Lower lobe of right lung (tissue), 2 donors: ENCODE measurements around the gene SCD5. TPM values are rescaled to one million over a fixed set of nuclear protein-coding genes. Genes with fewer than 3 reads are reported as not detected.

ENCODE experiments used
- ATAC-seq, 2 donors: fragments of 200-7000 bp; cut with Tn5 transposase; one replicate each; pipeline ENCODE4 v1.9.1; 2020 to 2022; ENCODE audit warnings: mild to moderate bottlenecking in 2 of 2, moderate library complexity in 2 of 2
- DNase-seq: peaks from one replicate; pipeline ENCODE4 v3.0.0-alpha.2; 2020
- H3K27ac ChIP-seq: fragments of 200-600 bp; one replicate; pipeline ENCODE4 v1.8.0; 2022
- H3K27me3 ChIP-seq: fragments of 200-600 bp; one replicate; pipeline ENCODE4 v1.8.0; 2022; ENCODE audit warnings: low read depth
- H3K36me3 ChIP-seq: fragments of 200-600 bp; one replicate; pipeline ENCODE4 v1.8.0; 2022; ENCODE audit warnings: mild to moderate bottlenecking
- H3K4me1 ChIP-seq: fragments of 200-600 bp; one replicate; pipeline ENCODE4 v1.8.0; 2022
- H3K4me3 ChIP-seq: fragments of 200-600 bp; one replicate; pipeline ENCODE4 v1.8.0; 2022; ENCODE audit warnings: mild to moderate bottlenecking
- H3K9me3 ChIP-seq: fragments of 200-600 bp; one replicate; pipeline ENCODE4 v1.8.0; 2022
- intact Hi-C: fragments of 100-400 bp; cut with DNase I; formaldehyde crosslinking; loops from one replicate; pipeline ENCODE4 v1.11.0; 2022
- total RNA-seq: library from RNA; stranded (reverse); fragmentation: NEBNext Ultra II Directional; extraction: Animal tissue kit (Norgen Biotek cat#: 25700); gene quantifications from one replicate; pipeline ENCODE4 v1.2.1, GENCODE V29; 2021
- TF ChIP-seq, protein P1 (sequence below): fragments of 200-600 bp; IDR thresholded peaks from one replicate; pipeline ENCODE4 v1.8.0; 2022; ENCODE audit warnings: antibody characterized with exemption, mild to moderate bottlenecking
- donor health status: DM: no; HTN: yes; CAD: no; lungs with severe emphysema.

Gene SCD5
- total RNA-seq, 1 donor from 2014 or later = 17.7 TPM

- Histone ChIP-seq H3K27me3 (no peaks in the 10 kb centered on the region), H3K9me3 (no peaks in the 10 kb centered on the region), H3K27ac (no peak overlapping the region), H3K4me3 (no peak overlapping the region), H3K4me1 (no peaks in the 10 kb centered on the region), H3K36me3 (no peaks in the 10 kb centered on the region)
- intact Hi-C loops = no loop called here
- ATAC-seq = no peak
- no peak for DNase-seq
- TF ChIP-seq, protein P1, sequence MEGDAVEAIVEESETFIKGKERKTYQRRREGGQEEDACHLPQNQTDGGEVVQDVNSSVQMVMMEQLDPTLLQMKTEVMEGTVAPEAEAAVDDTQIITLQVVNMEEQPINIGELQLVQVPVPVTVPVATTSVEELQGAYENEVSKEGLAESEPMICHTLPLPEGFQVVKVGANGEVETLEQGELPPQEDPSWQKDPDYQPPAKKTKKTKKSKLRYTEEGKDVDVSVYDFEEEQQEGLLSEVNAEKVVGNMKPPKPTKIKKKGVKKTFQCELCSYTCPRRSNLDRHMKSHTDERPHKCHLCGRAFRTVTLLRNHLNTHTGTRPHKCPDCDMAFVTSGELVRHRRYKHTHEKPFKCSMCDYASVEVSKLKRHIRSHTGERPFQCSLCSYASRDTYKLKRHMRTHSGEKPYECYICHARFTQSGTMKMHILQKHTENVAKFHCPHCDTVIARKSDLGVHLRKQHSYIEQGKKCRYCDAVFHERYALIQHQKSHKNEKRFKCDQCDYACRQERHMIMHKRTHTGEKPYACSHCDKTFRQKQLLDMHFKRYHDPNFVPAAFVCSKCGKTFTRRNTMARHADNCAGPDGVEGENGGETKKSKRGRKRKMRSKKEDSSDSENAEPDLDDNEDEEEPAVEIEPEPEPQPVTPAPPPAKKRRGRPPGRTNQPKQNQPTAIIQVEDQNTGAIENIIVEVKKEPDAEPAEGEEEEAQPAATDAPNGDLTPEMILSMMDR = no peak
These were observed 209.8 kb downstream of the SCD5 start for GRCh38 chr4:82588771-82589270.

- TF ChIP-seq, protein P1 = no peak
- intact Hi-C loops = no loop called here
These were observed 210.6 kb downstream of the SCD5 start for GRCh38 chr4:82587826-82588540.

GRCh38 chr4:82585690-82586435 lies 212.7 kb downstream of the SCD5 start:
- Histone ChIP-seq H3K27me3 (no peaks in the 10 kb centered on the region), H3K27ac (no peak overlapping the region), H3K9me3 (no peaks in the 10 kb centered on the region), H3K36me3 (no peaks in the 10 kb centered on the region), H3K4me3 (no peak overlapping the region), H3K4me1 (no peaks in the 10 kb centered on the region)
- ATAC-seq = no peak
- TF ChIP-seq, protein P1 = no peak
- intact Hi-C loops = no loop called here
- no peak for DNase-seq

More at GRCh38 chr4:82587826-82588540, 210.6 kb downstream of the SCD5 start:
- no peaks in the 10 kb centered on the region for H3K9me3 ChIP-seq
- no peaks in the 10 kb centered on the region for H3K4me1 ChIP-seq
- no peak for ATAC-seq
- no peaks in the 10 kb centered on the region for H3K27me3 ChIP-seq
- DNase-seq = no peak
- no peak overlapping the region for H3K27ac ChIP-seq
- no peaks in the 10 kb centered on the region for H3K36me3 ChIP-seq
- no peak overlapping the region for H3K4me3 ChIP-seq

DNA sequence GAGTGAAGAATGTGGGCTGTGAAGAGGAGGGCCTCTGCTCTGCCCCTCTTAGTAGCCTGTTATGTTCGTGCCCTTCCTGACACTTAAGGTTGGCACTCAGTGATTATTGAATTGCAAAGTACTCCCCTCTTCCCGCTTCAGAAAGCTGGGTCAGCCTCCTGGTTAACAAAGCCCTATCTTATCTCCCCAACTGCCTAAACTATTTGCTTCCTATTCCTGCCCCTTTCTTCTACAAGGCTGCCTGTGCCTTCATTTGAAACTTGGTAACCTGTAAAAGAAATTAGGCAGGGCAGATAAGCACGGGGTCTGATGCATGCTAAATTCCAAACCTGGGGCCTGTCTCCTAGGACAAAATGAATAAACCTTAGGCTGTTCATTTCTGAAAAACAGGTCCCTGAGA lies 213.7 kb downstream of the SCD5 start:
- intact Hi-C loops = no loop called here
- H3K27ac ChIP-seq = no peak overlapping the region
- no peaks in the 10 kb centered on the region for H3K27me3 ChIP-seq
- TF ChIP-seq, protein P1 = no peak
- no peaks in the 10 kb centered on the region for H3K36me3 ChIP-seq
- ATAC-seq (no peak), DNase-seq (no peak)
- H3K9me3 ChIP-seq = no peaks in the 10 kb centered on the region
- H3K4me1 ChIP-seq = no peaks in the 10 kb centered on the region
- H3K4me3 ChIP-seq = no peak overlapping the region

DNA sequence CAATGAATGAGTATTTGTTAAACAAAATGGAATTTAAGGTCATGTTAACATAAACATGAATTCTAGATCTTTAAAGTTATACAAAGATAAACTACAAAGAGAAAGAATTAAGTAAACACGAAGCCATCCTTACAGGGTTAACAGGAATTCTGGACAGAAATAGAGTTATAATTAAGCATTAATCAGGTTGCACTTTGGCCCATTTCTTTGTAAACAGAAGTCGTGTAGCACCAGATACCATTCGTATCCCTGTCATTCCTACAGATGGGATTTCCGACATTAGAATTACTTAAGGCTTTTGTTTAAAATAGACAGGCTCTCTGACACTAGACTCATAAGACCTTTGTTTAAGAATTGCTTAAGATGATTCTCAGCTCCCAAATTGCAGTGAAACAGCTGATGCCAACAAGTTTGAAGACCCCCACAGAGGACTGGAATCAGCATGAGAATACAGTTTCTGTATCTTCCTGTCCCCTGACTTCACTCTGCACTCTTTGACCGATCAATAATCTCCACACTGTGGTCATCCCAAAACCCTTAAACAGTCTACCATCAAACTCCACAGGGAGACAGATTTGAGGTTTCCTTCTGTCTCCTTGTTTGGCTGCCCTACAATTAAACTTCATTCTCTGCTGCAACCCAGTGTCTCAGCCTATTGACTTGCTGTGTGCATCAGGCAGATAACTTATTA lies 214.6 kb downstream of the SCD5 start:
- TF ChIP-seq, protein P1 = no peak
- H3K4me1 ChIP-seq = no peaks in the 10 kb centered on the region
- no peaks in the 10 kb centered on the region for H3K9me3 ChIP-seq
- no peaks in the 10 kb centered on the region for H3K27me3 ChIP-seq
- no peak overlapping the region for H3K27ac ChIP-seq
- no peak for DNase-seq
- no peak for ATAC-seq
- H3K4me3 ChIP-seq = no peak overlapping the region
- no peaks in the 10 kb centered on the region for H3K36me3 ChIP-seq
- intact Hi-C loops = no loop called here
